ENCODE results near the gene PRDX5.

Gene PRDX5

DNA sequence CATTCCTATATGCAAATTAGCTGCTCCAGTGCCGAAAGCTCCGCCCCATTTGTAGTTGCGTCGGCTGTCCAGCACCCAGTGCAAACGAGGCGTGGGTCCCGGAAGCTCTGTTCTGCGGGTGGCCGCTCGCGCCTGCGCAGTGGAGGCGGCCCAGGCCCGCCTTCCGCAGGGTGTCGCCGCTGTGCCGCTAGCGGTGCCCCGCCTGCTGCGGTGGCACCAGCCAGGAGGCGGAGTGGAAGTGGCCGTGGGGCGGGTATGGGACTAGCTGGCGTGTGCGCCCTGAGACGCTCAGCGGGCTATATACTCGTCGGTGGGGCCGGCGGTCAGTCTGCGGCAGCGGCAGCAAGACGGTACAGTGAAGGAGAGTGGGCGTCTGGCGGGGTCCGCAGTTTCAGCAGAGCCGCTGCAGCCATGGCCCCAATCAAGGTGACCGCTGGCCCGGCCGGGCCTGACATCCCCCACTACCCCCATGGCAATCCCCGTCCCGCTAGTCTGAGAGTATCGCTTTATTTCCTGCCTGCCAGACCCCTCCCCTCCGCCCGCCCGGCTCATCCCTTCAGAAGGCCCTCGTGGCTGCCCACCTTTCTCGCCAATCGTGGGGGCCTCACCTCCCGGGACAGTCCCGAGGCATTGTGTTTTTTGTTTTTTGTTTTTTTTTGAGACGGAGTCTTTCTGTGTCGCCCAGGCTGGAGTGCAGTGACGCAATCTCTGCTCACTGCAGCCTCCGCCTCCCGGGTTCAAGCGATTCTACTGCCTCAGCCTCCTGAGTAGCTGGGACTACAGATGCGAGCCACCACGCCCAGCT lies at the start of gene PRDX5:
PRDX5 (plus strand) TSS at position 161 of the 805 bp plus-strand sequence; CDS start at position 256, 95 bp downstream.
- Histone ChIP-seq H3K9ac (ENCODE audit: low read length) (peak within 1 kb of the TSS; percentile 92), H3K4me3 (ENCODE audit: low read length) (peak within 1 kb of the TSS; percentile 98), H3K4me1 (ENCODE audit: control insufficient read depth, low read depth, low read length) (peaks cover 6% of the 10 kb centered on the region), H3K9me3 (ENCODE audit: control insufficient read depth, low read depth, low read length) (no peaks in the 10 kb centered on the region), H3K36me3 (ENCODE audit: control insufficient read depth, low read depth, low read length) (peaks cover 24% of the 10 kb centered on the region), H3K27me3 (ENCODE audit: control insufficient read depth, insufficient read depth, low read length) (no peaks in the 10 kb centered on the region), H3K27ac (ENCODE audit: low read length) (peak within 1 kb of the TSS; percentile 94)

DNA sequence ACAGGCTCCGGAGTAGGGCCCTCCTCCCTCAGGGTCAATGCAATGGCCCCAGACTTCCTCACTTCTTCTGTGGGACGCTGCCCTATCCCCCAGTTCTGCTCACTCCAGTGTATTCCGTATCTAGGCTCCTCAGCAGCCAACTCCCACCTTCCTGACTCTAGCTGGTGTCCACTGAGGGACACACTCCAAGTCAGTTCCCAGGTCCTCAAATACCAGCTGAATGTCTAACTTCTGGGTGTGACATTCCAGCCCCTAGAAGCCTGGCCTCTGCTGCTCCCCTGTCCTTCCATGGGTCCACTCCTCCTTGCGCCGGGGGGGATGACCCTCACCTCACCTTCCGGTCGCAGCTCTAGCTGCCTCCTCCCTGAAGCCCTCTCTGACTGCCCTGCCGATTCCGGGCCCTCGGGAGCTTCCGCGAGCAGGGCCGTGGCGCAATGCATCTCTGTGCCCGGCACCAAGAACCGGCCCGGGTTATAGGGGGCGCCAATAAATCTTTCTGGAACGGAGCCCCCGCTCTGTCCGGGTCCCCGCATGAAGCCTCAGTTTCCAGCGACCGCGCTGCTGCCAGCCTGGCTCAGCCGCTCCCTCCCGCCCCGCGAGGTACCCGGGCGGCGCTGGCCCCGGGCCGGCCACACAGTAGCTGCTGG lies 48.9 kb upstream of the PRDX5 start:
- no peaks in the 10 kb centered on the region for H3K9me3 ChIP-seq (ENCODE audit: control insufficient read depth, low read depth, low read length)
- H3K36me3 ChIP-seq (ENCODE audit: control insufficient read depth, low read depth, low read length) = peaks cover 15% of the 10 kb centered on the region
- no peaks in the 10 kb centered on the region for H3K27me3 ChIP-seq (ENCODE audit: control insufficient read depth, insufficient read depth, low read length)
- peak overlapping the region; percentile 69 for H3K9ac ChIP-seq (ENCODE audit: low read length)
- no peak overlapping the region for H3K27ac ChIP-seq (ENCODE audit: low read length)
- H3K4me1 ChIP-seq (ENCODE audit: control insufficient read depth, low read depth, low read length) = peaks cover 6% of the 10 kb centered on the region
- peak overlapping the region; percentile 76 for H3K4me3 ChIP-seq (ENCODE audit: low read length)

DNA sequence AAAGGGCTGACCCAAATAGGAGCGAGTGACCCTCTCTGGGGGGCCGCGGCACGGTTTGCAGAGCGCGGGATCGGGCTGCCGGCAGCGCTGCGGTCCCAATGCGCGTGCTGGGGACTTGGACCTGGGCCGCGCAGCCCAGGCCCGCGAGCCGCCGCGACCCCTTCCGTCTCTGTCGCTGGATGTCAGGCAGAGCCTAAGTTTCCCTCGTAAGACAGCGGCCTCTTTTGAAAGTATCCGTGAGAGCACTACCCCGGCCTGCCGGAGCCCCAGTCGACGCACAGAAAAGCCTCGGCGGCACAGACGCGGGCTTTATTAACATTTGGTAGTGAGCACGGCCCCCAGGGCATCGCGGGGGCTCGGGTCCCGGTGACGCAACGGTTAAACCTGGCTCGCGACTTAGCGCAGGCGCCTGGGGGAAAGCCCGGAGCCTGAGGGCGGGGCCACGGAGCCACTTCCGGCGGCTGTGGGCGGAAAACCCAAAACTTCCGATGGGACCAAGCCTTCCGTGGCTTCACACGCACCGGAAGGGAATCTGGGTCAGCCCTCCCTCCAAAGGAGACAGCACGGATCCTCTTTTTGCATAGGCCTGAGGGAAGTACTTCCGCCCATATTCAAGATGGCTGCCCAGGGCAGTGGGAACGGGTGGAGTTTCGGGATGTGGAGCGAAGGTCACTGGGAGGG lies 48.2 kb upstream of the PRDX5 start:
- peak overlapping the region; percentile 69 for H3K9ac ChIP-seq (ENCODE audit: low read length)
- H3K27ac ChIP-seq (ENCODE audit: low read length) = peak overlapping the region; percentile 53
- no peaks in the 10 kb centered on the region for H3K9me3 ChIP-seq (ENCODE audit: control insufficient read depth, low read depth, low read length)
- peak overlapping the region; percentile 76 for H3K4me3 ChIP-seq (ENCODE audit: low read length)
- H3K4me1 ChIP-seq (ENCODE audit: control insufficient read depth, low read depth, low read length) = peaks cover 6% of the 10 kb centered on the region
- H3K27me3 ChIP-seq (ENCODE audit: control insufficient read depth, insufficient read depth, low read length) = no peaks in the 10 kb centered on the region
- peaks cover 13% of the 10 kb centered on the region for H3K36me3 ChIP-seq (ENCODE audit: control insufficient read depth, low read depth, low read length)

DNA sequence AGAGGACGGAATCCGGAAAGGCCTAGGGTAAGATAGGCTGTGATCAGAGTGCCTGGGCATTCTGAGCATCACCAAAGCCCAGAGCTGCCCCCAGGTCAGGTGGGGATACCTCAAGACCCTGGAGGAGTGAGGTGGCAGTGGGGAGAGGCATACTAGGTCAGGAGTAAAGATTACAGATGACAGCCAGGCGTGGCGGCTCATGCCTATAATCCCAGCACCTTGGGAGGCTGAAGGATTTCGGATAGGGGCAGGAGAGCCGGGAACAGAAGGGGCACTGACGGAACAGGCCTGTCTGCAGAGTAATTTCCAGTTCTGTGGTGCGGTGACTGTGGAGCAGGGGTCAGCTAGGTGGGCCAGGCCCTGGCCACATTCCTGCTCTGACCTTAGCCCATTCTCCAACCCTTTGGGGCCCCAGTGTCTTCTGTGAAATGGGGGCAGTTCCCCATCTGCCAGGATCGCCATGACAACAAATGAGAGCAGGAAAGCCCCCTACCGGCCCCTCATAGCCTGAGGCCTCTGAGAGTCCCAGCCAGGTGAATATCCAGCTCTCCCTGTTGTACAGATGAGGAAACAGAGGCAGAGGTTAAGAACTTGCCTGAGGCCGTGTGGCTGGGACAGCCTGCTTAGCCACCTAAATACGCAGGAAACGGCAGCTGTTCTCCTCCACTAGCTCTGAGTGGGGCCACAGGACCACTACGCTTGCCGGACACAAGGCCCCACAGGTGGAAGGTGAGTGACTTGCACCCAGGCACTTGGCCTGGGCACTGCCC lies 42.7 kb upstream of the PRDX5 start:
- no peaks in the 10 kb centered on the region for H3K4me1 ChIP-seq (ENCODE audit: control insufficient read depth, low read depth, low read length)
- peaks cover 3% of the 10 kb centered on the region for H3K36me3 ChIP-seq (ENCODE audit: control insufficient read depth, low read depth, low read length)
- H3K27me3 ChIP-seq (ENCODE audit: control insufficient read depth, insufficient read depth, low read length) = no peaks in the 10 kb centered on the region
- H3K9me3 ChIP-seq (ENCODE audit: control insufficient read depth, low read depth, low read length) = no peaks in the 10 kb centered on the region
- no peak overlapping the region for H3K9ac ChIP-seq (ENCODE audit: low read length)
- H3K4me3 ChIP-seq (ENCODE audit: low read length) = no peak overlapping the region
- no peak overlapping the region for H3K27ac ChIP-seq (ENCODE audit: low read length)

- Histone ChIP-seq H3K4me3 (ENCODE audit: low read length) (no peak overlapping the region), H3K36me3 (ENCODE audit: control insufficient read depth, low read depth, low read length) (peaks cover 3% of the 10 kb centered on the region), H3K27ac (ENCODE audit: low read length) (no peak overlapping the region), H3K9ac (ENCODE audit: low read length) (no peak overlapping the region), H3K27me3 (ENCODE audit: control insufficient read depth, insufficient read depth, low read length) (no peaks in the 10 kb centered on the region), H3K4me1 (ENCODE audit: control insufficient read depth, low read depth, low read length) (no peaks in the 10 kb centered on the region), H3K9me3 (ENCODE audit: control insufficient read depth, low read depth, low read length) (no peaks in the 10 kb centered on the region)
Measured at GRCh38 chr11:64275841-64276240, 42.1 kb upstream of the PRDX5 start.

GRCh38 chr11:64276653-64277431 lies 41.1 kb upstream of the PRDX5 start:
- Histone ChIP-seq H3K27ac (ENCODE audit: low read length) (no peak overlapping the region), H3K9ac (ENCODE audit: low read length) (no peak overlapping the region)

GRCh38 chr11:64278576-64279190 lies 39.2 kb upstream of the PRDX5 start:
- no peak overlapping the region for H3K27ac ChIP-seq (ENCODE audit: low read length)

More at GRCh38 chr11:64276653-64277431, 41.1 kb upstream of the PRDX5 start:
- Histone ChIP-seq H3K27me3 (ENCODE audit: control insufficient read depth, insufficient read depth, low read length) (no peaks in the 10 kb centered on the region), H3K4me1 (ENCODE audit: control insufficient read depth, low read depth, low read length) (no peaks in the 10 kb centered on the region), H3K36me3 (ENCODE audit: control insufficient read depth, low read depth, low read length) (peaks cover 3% of the 10 kb centered on the region), H3K4me3 (ENCODE audit: low read length) (no peak overlapping the region), H3K9me3 (ENCODE audit: control insufficient read depth, low read depth, low read length) (no peaks in the 10 kb centered on the region)

DNA sequence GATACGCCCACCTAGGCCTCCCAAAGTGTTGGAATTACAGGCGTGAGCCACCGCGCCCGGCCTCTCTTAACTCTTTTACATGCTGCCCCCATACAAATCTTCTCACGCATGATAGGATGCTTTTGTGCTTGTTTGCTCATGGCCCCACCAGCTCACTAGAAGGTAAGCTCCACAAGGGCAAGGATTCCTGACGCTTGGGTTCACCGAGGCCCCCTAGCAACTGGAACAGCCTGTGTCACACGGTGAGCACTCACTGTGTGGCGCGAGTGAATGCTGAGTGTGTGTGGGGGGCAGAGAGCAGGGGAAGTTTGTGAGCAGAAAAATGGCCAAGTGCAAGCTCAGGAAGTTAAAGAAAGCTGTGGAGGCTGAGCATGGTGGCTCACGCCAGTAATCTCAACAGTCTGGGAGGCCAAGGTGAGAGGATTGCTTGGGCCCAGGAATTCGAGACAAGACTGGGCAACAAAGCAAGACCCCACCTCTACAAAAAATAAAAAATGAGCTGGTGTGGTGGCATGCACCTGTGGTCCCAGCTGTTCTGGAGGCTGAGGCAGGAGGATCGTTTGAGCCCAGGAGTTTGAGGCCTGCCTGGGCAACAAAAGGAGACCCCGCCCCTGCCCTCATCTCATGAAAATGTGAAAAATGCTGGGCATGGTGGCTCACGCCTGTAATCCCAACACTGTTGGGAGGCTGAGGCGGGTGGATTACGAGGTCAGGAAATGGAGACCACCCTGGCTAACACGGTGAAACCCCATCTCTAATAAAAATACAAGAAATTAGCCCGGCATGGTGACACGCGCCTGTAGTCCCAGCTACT lies 35.8 kb upstream of the PRDX5 start:
- Histone ChIP-seq H3K9me3 (ENCODE audit: control insufficient read depth, low read depth, low read length) (no peaks in the 10 kb centered on the region), H3K9ac (ENCODE audit: low read length) (no peak overlapping the region), H3K27me3 (ENCODE audit: control insufficient read depth, insufficient read depth, low read length) (no peaks in the 10 kb centered on the region), H3K36me3 (ENCODE audit: control insufficient read depth, low read depth, low read length) (no peaks in the 10 kb centered on the region), H3K4me1 (ENCODE audit: control insufficient read depth, low read depth, low read length) (peaks cover 3% of the 10 kb centered on the region), H3K4me3 (ENCODE audit: low read length) (no peak overlapping the region), H3K27ac (ENCODE audit: low read length) (no peak overlapping the region)

More at GRCh38 chr11:64278576-64279190, 39.2 kb upstream of the PRDX5 start:
- Histone ChIP-seq H3K4me1 (ENCODE audit: control insufficient read depth, low read depth, low read length) (no peaks in the 10 kb centered on the region), H3K9me3 (ENCODE audit: control insufficient read depth, low read depth, low read length) (no peaks in the 10 kb centered on the region), H3K4me3 (ENCODE audit: low read length) (no peak overlapping the region), H3K27me3 (ENCODE audit: control insufficient read depth, insufficient read depth, low read length) (no peaks in the 10 kb centered on the region), H3K36me3 (ENCODE audit: control insufficient read depth, low read depth, low read length) (peaks cover 3% of the 10 kb centered on the region), H3K9ac (ENCODE audit: low read length) (no peak overlapping the region)

GRCh38 chr11:64283092-64283491 lies 34.8 kb upstream of the PRDX5 start:
- no peaks in the 10 kb centered on the region for H3K27me3 ChIP-seq (ENCODE audit: control insufficient read depth, insufficient read depth, low read length)
- no peaks in the 10 kb centered on the region for H3K36me3 ChIP-seq (ENCODE audit: control insufficient read depth, low read depth, low read length)
- no peaks in the 10 kb centered on the region for H3K9me3 ChIP-seq (ENCODE audit: control insufficient read depth, low read depth, low read length)
- H3K27ac ChIP-seq (ENCODE audit: low read length) = no peak overlapping the region
- H3K4me1 ChIP-seq (ENCODE audit: control insufficient read depth, low read depth, low read length) = peaks cover 3% of the 10 kb centered on the region
- no peak overlapping the region for H3K9ac ChIP-seq (ENCODE audit: low read length)
- H3K4me3 ChIP-seq (ENCODE audit: low read length) = no peak overlapping the region
